DOHH2 (cell line): ENCODE measurements around the gene TSG101.

ENCODE experiments used
- H3F3A ChIP-seq: fragments of 200-600 bp; sonication (generic), shearing (Covaris generic); 2 replicates; pipeline ENCODE4 v1.6.0; 2016; ENCODE audit warnings: antibody characterized with exemption, mild to moderate bottlenecking; ENCODE audit not compliant: control insufficient read depth, insufficient read depth
- H3K27ac ChIP-seq: fragments of 200-600 bp; sonication (generic); 2 replicates; pipeline ENCODE4 v1.5.1; 2014; ENCODE audit warnings: low read depth, mild to moderate bottlenecking, low read length, moderate library complexity
- H3K27me3 ChIP-seq: fragments of 200-600 bp; sonication (generic); 2 replicates; pipeline ENCODE4 v1.6.1; 2014; ENCODE audit warnings: mild to moderate bottlenecking, low read length, mixed read lengths; ENCODE audit not compliant: control insufficient read depth
- H3K36me3 ChIP-seq: fragments of 200-600 bp; sonication (generic); 2 replicates; pipeline ENCODE4 v1.6.1; 2014; ENCODE audit warnings: mild to moderate bottlenecking, low read length, moderate library complexity, mixed read lengths; ENCODE audit not compliant: control insufficient read depth
- H3K4me1 ChIP-seq: fragments of 200-600 bp; sonication (generic); 2 replicates; pipeline ENCODE4 v1.6.1; 2014; ENCODE audit warnings: mild to moderate bottlenecking, low read length, mixed read lengths; ENCODE audit not compliant: control insufficient read depth
- H3K4me2 ChIP-seq: fragments of 200-600 bp; sonication (generic); 2 replicates; pipeline ENCODE4 v1.6.0; 2014; ENCODE audit warnings: mild to moderate bottlenecking, low read length, moderate library complexity
- H3K4me3 ChIP-seq: fragments of 200-600 bp; sonication (generic); 2 replicates; pipeline ENCODE4 v1.5.1; 2014; ENCODE audit warnings: mild to moderate bottlenecking, low read length, mixed read lengths
- H3K79me2 ChIP-seq: fragments of 200-600 bp; sonication (generic); 2 replicates; pipeline ENCODE4 v1.6.1; 2014; ENCODE audit warnings: mild to moderate bottlenecking, low read length, mixed read lengths; ENCODE audit not compliant: control insufficient read depth
- H3K9me2 ChIP-seq: fragments of 200-600 bp; sonication (generic); replicated peaks from 2 replicates; pipeline ENCODE4 v1.6.1; 2014; ENCODE audit warnings: mild to moderate bottlenecking, low read length, mixed read lengths; ENCODE audit not compliant: control insufficient read depth
- H3K9me3 ChIP-seq: fragments of 200-600 bp; sonication (generic); 2 replicates; pipeline ENCODE4 v1.6.1; 2014; ENCODE audit warnings: antibody characterized with exemption, low read length, mixed read lengths; ENCODE audit not compliant: control insufficient read depth, insufficient read depth
- H4K20me1 ChIP-seq: fragments of 200-600 bp; sonication (generic); 2 replicates; pipeline ENCODE4 v1.6.0; 2014; ENCODE audit warnings: low read depth, mild to moderate bottlenecking, antibody characterized with exemption, low read length, moderate library complexity; ENCODE audit not compliant: control insufficient read depth, insufficient read depth
- CTCF ChIP-seq: fragments of 200-600 bp; sonication (generic); IDR thresholded peaks from one replicate; pipeline ENCODE4 v1.5.1; 2014; ENCODE audit warnings: antibody characterized with exemption, mild to moderate bottlenecking, low read depth, low read length; ENCODE audit not compliant: poor library complexity, severe bottlenecking
- EZH2phosphoT487 ChIP-seq: fragments of 200-600 bp; sonication (generic); IDR thresholded peaks from 2 replicates; pipeline ENCODE4 v1.6.1; 2017; ENCODE audit warnings: borderline replicate concordance, mild to moderate bottlenecking, antibody characterized with exemption, low read length, moderate library complexity, mixed read lengths

The TSG101 gene

DNA sequence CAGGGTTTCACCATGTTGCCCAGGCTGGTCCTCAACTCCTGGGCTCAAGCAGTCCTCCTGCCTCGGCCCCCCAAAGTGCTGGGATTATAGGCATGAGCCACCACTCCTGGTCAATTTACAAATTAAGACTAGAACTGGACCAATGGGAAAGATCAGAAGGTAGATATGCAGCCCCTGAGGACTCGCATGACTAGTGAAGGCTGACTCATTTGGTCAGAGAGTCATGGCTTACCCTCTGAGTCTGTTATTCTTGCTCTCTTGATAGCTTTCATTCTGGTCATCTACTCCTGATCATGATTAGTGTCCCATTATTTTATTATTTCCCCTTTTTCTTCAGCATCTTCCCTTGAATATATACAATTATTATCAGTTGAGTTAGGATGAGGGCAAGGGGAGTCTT lies 73.8 kb downstream of the TSG101 start:
- H3F3A ChIP-seq, result no peaks in the 10 kb centered on the region
- H3K4me1 ChIP-seq, result no peaks in the 10 kb centered on the region
- H3K4me3 ChIP-seq, result no peak overlapping the region
- no peak overlapping the region for H3K4me2 ChIP-seq
- no peaks in the 10 kb centered on the region for H4K20me1 ChIP-seq
- no peak overlapping the region for H3K27ac ChIP-seq
- TF ChIP-seq CTCF (no peak), EZH2phosphoT487 (no peak)
- H3K9me3 ChIP-seq, result no peaks in the 10 kb centered on the region
- H3K79me2 ChIP-seq, result no peaks in the 10 kb centered on the region
- no peaks in the 10 kb centered on the region for H3K27me3 ChIP-seq
- no peaks in the 10 kb centered on the region for H3K36me3 ChIP-seq
- H3K9me2 ChIP-seq, result no peaks in the 10 kb centered on the region

GRCh38 chr11:18449251-18449650 lies 77.5 kb downstream of the TSG101 start:
- Histone ChIP-seq H4K20me1 (no peaks in the 10 kb centered on the region), H3K27me3 (no peaks in the 10 kb centered on the region), H3K4me2 (no peak overlapping the region), H3K36me3 (no peaks in the 10 kb centered on the region), H3K79me2 (no peaks in the 10 kb centered on the region), H3K9me2 (no peaks in the 10 kb centered on the region), H3K4me1 (peaks cover 12% of the 10 kb centered on the region), H3F3A (no peaks in the 10 kb centered on the region), H3K9me3 (no peaks in the 10 kb centered on the region), H3K4me3 (no peak overlapping the region), H3K27ac (no peak overlapping the region)
- TF ChIP-seq EZH2phosphoT487 (no peak), CTCF (no peak)

GRCh38 chr11:18438691-18439090 lies 88.1 kb downstream of the TSG101 start:
- Histone ChIP-seq H3K36me3 (no peaks in the 10 kb centered on the region), H3K27me3 (no peaks in the 10 kb centered on the region), H3K4me1 (no peaks in the 10 kb centered on the region), H3K9me3 (no peaks in the 10 kb centered on the region; the same call in 1 of the 2 replicates), H3K4me3 (no peak overlapping the region), H3K79me2 (no peaks in the 10 kb centered on the region), H4K20me1 (no peaks in the 10 kb centered on the region), H3K27ac (no peak overlapping the region), H3K9me2 (no peaks in the 10 kb centered on the region), H3F3A (no peaks in the 10 kb centered on the region), H3K4me2 (no peak overlapping the region)
- TF ChIP-seq EZH2phosphoT487 (no peak), CTCF (no peak)
